Activated naive CD8-positive, alpha-beta T cell treated with anti-CD3 and anti-CD28 coated beads, Interleukin-2, amount 50 U/mL, for 16 hours (primary cell): ENCODE measurements around the gene FOSL2.

Experiments
- DNase-seq: peaks from one replicate; pipeline ENCODE4 v3.0.0-alpha.2; 2020; ENCODE audit warnings: low read depth, low spot score

The FOSL2 gene

DNA sequence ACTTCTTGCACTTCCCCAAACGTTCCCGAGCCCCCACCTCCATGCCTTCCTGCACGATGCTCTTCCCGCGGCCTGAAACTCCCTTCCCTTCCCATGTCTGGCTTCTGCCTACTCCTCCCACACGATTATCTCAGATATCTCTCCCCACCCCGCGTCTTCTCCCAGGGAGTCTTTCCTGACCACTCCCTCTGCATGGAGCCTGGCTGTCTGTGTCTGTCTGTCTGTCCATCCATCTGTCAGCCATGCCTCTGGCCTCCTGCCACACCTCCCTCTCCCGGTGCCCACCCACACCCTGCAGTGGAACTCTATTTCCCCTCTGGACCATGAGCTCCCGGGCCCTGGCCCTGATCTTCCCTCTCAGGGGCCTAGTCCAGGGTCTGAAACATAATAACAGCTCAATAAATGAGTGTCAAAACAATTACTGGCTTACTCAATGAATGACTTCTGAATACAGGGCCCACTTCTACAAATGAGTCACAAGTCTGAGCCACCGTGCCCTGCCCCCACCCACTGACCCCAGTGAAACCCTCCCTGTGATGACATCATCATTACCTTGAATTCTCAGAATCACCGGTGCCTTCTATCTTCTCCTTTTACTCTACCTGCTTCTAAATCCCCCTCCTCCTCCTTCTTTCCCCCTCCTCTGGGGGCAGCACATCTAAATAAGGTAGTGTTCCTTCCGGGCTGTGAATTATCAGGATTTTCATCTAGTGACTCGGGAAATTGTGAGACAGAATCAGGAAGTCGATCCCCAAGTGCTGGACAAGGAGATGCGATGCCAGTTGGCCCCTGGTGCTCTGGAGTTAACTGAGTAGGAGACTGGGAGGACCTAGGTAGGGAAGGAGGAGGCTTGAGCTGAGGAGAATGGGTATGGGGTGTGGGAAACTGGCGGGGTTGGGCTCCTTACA, 57.1 kb downstream of the FOSL2 start:
- peak; percentile 65 for DNase-seq

- no peak for DNase-seq
Measured at GRCh38 chr2:28450901-28451565, 58.4 kb downstream of the FOSL2 start.

- DNase-seq: no peak
Measured at GRCh38 chr2:28451793-28452533, 59.3 kb downstream of the FOSL2 start.

DNA sequence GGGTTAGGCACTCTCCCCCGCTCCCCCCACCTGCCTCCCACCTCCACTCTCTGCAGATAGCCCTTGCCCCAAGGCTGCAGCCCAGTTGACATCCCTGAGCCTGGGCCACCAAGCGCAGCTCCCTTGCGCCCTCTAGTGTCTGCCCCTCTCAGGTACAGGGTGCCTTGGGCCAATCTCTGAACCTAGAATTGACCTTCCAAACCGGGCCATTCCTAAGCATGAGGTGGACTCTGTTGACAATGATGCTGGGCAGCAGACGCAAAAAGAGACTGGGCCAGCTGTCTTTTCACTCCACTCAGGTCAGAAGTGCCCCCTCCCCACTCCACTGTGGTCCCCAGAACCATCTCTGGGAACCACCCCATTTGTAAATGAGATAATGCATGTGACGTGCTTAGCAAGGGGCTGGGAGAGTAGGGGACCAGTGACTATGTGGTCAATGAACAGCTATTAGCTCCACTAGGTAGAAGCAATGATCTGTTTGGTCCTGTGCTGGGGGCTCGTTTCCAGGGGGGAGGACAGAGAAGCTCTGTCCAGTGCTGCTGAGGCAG, 60.0 kb downstream of the FOSL2 start:
- peak; percentile 61 for DNase-seq

GRCh38 chr2:28453396-28453795, 60.7 kb downstream of the FOSL2 start:
- DNase-seq: no peak

DNA sequence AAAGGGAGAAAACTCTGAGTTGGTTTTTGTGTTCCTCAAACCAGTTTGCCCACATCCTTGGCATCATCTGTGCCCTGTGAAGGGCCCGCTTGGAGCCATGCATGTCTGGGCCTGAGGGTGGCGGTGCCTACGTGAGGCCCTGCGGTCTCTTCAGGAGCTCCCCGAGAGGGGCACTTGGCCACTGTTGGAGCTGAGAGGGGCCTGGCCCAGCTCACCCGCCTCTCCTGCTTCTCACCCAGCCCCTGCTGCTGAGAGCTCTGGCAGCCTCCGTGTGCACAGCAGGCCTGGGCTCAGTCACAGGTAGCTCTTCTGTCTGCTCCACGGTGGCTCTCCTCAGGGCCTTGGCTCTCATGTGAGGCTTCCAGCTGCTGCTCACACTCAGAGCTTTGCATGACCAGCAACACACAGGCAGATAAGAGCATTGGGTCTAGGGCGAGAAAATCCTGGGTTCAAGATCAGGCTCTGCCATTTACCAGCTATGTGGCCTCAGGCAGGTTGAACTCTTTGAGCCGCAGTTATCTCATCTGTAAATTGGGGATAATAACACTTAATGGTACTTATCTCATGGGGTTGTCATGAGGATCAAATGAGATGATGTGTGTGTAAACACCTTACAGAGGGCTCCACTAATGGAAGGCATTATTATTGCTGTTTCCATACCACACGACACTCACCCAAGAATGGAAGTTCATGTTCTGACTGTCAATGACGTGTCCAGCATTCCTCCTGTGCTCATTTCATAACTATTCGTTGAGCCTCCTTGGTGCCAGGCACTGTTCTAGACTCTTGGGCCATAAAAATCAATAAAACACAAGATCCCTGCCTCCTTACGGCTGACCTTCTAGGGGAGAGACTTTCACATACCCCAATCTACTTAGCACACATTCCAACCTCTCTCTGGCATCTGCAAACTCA, 61.6 kb downstream of the FOSL2 start:
- DNase-seq: no peak

DNA sequence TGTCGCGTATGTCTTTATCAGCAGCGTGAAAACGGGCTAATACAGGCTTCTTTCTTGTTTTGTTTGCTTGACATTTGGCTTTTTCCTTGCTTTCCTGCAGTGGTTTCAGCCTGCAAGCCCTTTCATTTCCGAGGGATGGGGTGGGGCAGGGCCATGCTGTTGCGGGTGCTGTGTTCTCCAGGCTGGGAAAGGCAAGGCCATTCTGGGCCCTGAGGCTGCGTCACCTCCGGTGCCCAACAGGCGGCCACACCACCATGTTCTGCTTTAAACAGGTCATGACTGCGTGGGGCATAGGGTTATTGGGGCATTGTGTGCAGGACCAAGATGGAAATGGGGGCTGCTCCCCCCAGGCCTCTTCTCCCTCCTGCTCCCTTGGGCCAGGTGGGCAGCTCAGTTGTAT, 64.6 kb downstream of the FOSL2 start:
- no peak for DNase-seq

DNA sequence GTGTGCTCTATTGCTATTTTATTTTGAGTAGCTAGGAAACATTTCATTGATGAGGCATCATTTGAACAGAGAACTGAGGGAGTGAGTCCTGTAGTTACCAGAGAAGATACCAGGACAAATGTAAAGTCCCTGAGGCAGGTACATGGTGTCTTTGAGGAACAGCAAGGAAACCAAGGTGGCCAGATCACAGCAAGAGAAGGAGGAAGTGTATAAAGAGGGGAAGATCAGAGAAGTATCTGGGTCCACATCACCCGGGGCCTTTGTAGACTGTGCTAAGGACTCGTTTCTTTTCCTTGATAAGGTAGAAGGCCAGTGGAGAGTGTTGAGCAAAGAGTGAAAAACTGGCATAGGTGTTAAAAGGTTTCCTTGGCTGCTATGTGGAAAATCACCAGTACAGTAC, 68.4 kb downstream of the FOSL2 start:
- DNase-seq: no peak

DNA sequence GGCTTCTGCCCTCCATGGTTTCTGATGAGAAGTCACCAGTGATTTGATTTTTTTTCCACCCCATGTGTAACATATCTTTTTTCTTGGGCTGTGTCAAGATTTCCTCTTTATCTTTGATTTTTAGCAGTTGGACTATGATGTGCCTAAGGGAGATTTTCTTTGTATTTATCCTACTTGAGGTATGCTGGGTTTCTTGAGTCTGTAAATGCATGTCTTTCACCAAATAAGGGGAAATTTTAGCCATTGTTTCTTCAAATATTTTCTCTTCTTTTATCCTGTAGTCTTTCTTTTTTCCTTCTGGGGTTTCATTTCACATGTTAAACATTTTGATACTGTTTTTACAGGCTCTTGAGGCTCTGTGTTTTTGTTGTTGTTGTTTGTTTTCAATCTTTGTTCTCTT, 69.5 kb downstream of the FOSL2 start:
- DNase-seq: no peak

GRCh38 chr2:28463211-28463816, 70.7 kb downstream of the FOSL2 start:
- DNase-seq: no peak

GRCh38 chr2:28463893-28464292, 71.2 kb downstream of the FOSL2 start:
- DNase-seq: no peak

GRCh38 chr2:28465148-28465885, 72.7 kb downstream of the FOSL2 start:
- DNase-seq: no peak
